ENCODE data around the gene ALG8. TPM values are rescaled to one million over a fixed set of nuclear protein-coding genes. Genes with fewer than 3 reads are reported as not detected.

The ALG8 gene
- total RNA-seq, 6 experiments from 2014 or later = 22.0 to 38.0 (median 30.3) TPM

DNA sequence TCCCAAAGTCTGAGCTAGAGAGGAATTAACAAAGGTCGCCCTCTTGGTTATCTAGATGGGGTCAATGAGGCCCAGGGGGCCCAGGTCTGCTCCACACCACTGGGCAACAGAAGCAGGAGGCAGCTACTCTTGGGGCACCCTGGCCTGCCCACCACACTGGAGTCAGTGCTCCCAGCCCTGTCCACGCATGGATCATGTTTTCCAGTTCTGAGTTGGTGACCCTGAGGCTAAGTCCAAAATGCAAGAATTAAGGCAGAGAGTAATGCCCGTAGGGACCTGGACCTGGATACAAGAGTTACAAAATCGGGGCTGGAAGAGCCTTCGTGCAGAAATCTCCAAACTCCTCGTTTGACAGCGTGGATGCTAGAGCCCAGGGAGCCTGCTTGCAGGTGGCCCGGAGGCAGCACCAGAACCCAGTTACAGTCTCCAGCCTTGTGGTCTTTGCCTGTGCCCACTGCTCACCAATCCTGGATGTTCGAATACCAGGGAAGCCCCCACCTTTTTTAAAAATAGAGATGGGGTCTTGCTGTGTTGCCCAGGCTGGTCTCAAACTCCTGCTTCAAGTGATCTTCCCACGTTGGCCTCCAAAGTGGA lies 81.9 kb downstream of the ALG8 start:
- Histone ChIP-seq H3K27me3 (no peaks in the 10 kb centered on the region), H3K36me3 (no peaks in the 10 kb centered on the region)

DNA sequence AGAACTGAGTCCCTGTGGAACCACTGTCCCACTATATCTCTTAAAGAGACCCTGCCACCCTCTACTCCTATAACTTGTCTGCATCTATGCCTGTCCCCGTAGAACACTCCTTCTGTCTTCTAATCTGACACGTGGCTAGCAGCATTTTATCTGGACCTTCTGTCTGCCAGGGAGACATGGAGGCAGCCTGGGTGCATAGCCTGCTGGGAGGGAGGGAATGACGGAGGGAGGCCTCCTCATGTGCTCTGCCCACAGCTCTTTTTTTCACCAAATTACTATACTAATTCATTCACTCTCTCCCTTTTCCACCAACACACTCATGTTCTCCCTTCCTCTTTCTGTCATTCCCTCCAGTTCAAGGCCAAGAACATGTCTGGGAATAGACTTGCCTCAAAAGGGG lies 83.3 kb downstream of the ALG8 start:
- Histone ChIP-seq H3K4me3 (no peak overlapping the region), H3K36me3 (no peaks in the 10 kb centered on the region), H3K27me3 (no peaks in the 10 kb centered on the region), H3K27ac (peak overlapping the region in 1 of 3 donors; percentile 47), H3K9me3 (no peaks in the 10 kb centered on the region), H3K4me1 (peaks cover 0 to 48% (median 12%) of the 10 kb centered on the region in 4 donors)
- intact Hi-C loops (cut with DNase I) = no loop called here
- ATAC-seq (no peak), DNase-seq (no peak)
- WGBS (ENCODE audit: insufficient coverage, low coverage, low lambda C conversion rate, missing lambda C conversion rate) = 60% methylated on average over 3 of the region's 3 CpGs
- TF ChIP-seq, protein P1, sequence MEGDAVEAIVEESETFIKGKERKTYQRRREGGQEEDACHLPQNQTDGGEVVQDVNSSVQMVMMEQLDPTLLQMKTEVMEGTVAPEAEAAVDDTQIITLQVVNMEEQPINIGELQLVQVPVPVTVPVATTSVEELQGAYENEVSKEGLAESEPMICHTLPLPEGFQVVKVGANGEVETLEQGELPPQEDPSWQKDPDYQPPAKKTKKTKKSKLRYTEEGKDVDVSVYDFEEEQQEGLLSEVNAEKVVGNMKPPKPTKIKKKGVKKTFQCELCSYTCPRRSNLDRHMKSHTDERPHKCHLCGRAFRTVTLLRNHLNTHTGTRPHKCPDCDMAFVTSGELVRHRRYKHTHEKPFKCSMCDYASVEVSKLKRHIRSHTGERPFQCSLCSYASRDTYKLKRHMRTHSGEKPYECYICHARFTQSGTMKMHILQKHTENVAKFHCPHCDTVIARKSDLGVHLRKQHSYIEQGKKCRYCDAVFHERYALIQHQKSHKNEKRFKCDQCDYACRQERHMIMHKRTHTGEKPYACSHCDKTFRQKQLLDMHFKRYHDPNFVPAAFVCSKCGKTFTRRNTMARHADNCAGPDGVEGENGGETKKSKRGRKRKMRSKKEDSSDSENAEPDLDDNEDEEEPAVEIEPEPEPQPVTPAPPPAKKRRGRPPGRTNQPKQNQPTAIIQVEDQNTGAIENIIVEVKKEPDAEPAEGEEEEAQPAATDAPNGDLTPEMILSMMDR (IDR thresholded peaks at IDR 0.05) = no peak
- TF ChIP-seq POLR2A (IDR thresholded peaks at IDR 0.05) = no peak

More for the DNA sequence above, 81.9 kb downstream of the ALG8 start:
- H3K4me3 ChIP-seq = no peak overlapping the region
- peak overlapping the region in 2 of 3 donors; percentile 10 to 68 for H3K27ac ChIP-seq
- 49% methylated on average over 5 of the region's 10 CpGs for WGBS (ENCODE audit: insufficient coverage, low coverage, low lambda C conversion rate, missing lambda C conversion rate)
- no peaks in the 10 kb centered on the region for H3K9me3 ChIP-seq
- DNase-seq (peak in 2 of 3 donors; percentile 61 to 77), ATAC-seq (peak; percentile 24 to 67 (median 50))
- intact Hi-C loops (cut with DNase I) = no loop called here
- TF ChIP-seq, protein P1 (IDR thresholded peaks at IDR 0.05) = no peak
- no peak for TF ChIP-seq POLR2A (IDR thresholded peaks at IDR 0.05)
- peaks cover 0 to 62% (median 18%) of the 10 kb centered on the region in 4 donors for H3K4me1 ChIP-seq

DNA sequence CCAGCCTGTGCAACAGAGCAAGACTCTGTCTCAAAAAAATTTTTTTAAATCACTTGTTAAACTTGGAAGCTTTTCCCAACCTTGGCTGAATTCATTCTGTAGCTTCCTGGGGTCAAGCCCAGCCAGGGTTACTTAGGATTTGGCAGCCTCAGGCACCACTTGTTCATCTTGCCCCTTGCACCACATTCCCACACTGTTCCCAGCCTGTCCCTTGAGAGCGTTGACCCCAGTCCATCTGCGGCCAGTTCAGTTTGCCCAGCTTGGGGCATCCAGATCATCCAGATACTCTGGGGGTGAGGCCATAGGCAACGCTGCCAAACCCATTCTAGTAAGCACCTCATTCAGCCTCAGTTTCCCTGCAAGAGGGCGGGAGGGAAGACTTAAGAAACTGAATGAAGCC lies 84.5 kb downstream of the ALG8 start:
- peak; percentile 73 to 85 (median 83) for ATAC-seq
- no peaks in the 10 kb centered on the region for H3K9me3 ChIP-seq
- H3K27ac ChIP-seq = peak overlapping the region in 1 of 3 donors; percentile 13
- peak; percentile 60 to 87 (median 86) for DNase-seq
- no peak overlapping the region for H3K4me3 ChIP-seq
- TF ChIP-seq POLR2A (IDR thresholded peaks at IDR 0.05) = no peak
- TF ChIP-seq, protein P1 (IDR thresholded peaks at IDR 0.05) = no peak
- intact Hi-C loops (cut with DNase I) = no loop called here
- no peaks in the 10 kb centered on the region for H3K27me3 ChIP-seq
- 9% methylated on average over 1 of the region's 4 CpGs for WGBS (ENCODE audit: insufficient coverage, low coverage, low lambda C conversion rate, missing lambda C conversion rate)
- no peaks in the 10 kb centered on the region for H3K36me3 ChIP-seq
- peaks cover 0 to 36% (median 8%) of the 10 kb centered on the region in 4 donors for H3K4me1 ChIP-seq

DNA sequence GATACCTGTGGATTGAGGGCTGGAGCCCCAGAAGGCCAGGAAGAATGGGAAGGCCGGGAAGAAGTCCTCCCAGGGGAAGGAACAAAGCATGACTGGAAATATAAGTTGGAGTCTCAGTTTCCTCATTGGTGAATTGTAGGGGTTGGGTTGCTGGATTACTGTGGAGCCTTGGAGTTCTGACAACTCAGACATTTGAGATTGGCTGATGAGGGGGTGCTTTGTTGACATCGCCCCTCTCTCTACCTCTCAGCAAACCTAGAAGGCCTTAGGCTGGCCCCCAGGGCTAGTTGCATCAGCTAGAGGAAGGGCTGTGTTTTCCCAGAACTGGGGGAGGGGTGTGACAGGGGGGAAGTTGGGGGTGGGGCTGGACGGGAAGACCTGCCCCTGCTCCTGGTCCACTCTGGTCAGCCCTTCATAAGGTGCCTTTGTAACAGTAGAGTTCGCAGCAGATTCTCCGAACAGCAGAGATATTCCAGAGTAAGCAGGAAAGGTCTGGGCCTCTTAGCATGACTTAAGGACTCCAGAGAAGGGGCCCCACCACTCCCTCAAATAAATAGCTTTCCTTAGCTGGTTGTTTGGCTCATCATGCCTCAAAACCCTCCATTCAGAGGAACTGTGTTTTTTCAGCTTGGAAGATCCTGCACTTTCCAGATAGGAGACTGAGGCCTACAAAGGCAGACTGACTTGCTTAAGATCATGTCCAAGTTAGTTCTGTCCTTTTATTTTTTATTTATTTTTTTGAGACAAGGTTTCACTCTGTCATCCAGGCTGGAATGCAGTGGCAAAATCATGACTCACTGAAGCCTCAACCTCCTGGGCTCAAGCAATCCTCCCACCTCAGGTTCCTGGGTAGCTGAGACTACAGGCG lies 88.2 kb downstream of the ALG8 start:
- intact Hi-C loops (cut with DNase I) = no loop called here
- no peak for DNase-seq
- Histone ChIP-seq H3K9me3 (no peaks in the 10 kb centered on the region), H3K27ac (no peak overlapping the region), H3K4me3 (no peak overlapping the region), H3K4me1 (peaks cover 0 to 21% (median 7%) of the 10 kb centered on the region in 4 donors), H3K27me3 (no peaks in the 10 kb centered on the region), H3K36me3 (no peaks in the 10 kb centered on the region)
- TF ChIP-seq POLR2A (IDR thresholded peaks at IDR 0.05) = no peak
- ATAC-seq = peak in 2 of 4 donors; percentile 7 to 36
- WGBS (ENCODE audit: insufficient coverage, low coverage, low lambda C conversion rate, missing lambda C conversion rate) = 56% methylated on average over 3 of the region's 6 CpGs

Small RNA genes within 50 kb of the gene (small RNA-seq; reads per million reads assigned to genes)
- gene RNU6-126P = 0 reads per million in 2 experiments

Other genes starting within 250 kb of the ALG8 start
- gene INTS4, start 145.0 kb downstream of the ALG8 start, total RNA-seq = 10 to 100 TPM in 5 of 6 experiments, 1 to 10 TPM in 1; 8.3 to 19.0 (median 14.7) TPM
- 10 to 100 TPM in 1 of 6 experiments, 1 to 10 TPM in 5; 4.8 to 12.1 (median 6.3) TPM for gene KCTD14, start 116.3 kb downstream of the ALG8 start, total RNA-seq
- gene THRSP, start 75.8 kb downstream of the ALG8 start, total RNA-seq = 10 to 100 TPM in 4 of 6 experiments, 1 to 10 TPM in 2; 3.0 to 92.0 (median 40.1) TPM
- 100 to 1,000 TPM; 105 to 265 (median 183) TPM for gene NDUFC2, start 59.8 kb downstream of the ALG8 start, total RNA-seq
- 10 to 100 TPM in 5 of 6 experiments, 1 to 10 TPM in 1; 9.6 to 15.6 (median 11.9) TPM for gene KCTD21, start 49.0 kb upstream of the ALG8 start, total RNA-seq
- 10 to 100 TPM in 1 of 6 experiments, 1 to 10 TPM in 5; 5.3 to 10.1 (median 7.9) TPM for gene USP35, start 49.3 kb upstream of the ALG8 start, total RNA-seq

Measured in right lobe of liver (tissue), 6 donors.